ENCODE results near the gene HEMK1.

- TF ChIP-seq CTCF (conservative IDR thresholded peaks at IDR 0.05) (no peak), ZFX (IDR thresholded peaks at IDR 0.05) (no peak)
These were observed 43.9 kb downstream of the HEMK1 start for GRCh38 chr3:50612970-50613846.
